KMS-11 (cell line): ENCODE measurements around the gene ADAMTS14.

ENCODE experiments used
- H2AFZ ChIP-seq: fragments of 200-600 bp; sonication (generic); 2 replicates; pipeline ENCODE4 v1.6.1; 2016; ENCODE audit warnings: antibody characterized with exemption, mixed run types, low read depth
- H3K27ac ChIP-seq: fragments of 200-600 bp; sonication (generic); 2 replicates; pipeline ENCODE4 v1.6.1; 2016; ENCODE audit warnings: mild to moderate bottlenecking, mixed run types
- H3K27me3 ChIP-seq: fragments of 200-600 bp; sonication (generic); 2 replicates; pipeline ENCODE4 v1.6.1; 2017; ENCODE audit warnings: mild to moderate bottlenecking, low read depth, mixed run types, moderate library complexity; ENCODE audit not compliant: insufficient read depth
- H3K36me3 ChIP-seq: fragments of 200-600 bp; sonication (generic); 2 replicates; pipeline ENCODE4 v1.6.1; 2017; ENCODE audit warnings: mild to moderate bottlenecking, mixed run types; ENCODE audit not compliant: insufficient read depth
- H3K4me1 ChIP-seq: fragments of 200-600 bp; sonication (generic); 2 replicates; pipeline ENCODE4 v1.6.1; 2016; ENCODE audit warnings: mild to moderate bottlenecking, low read depth, mixed run types; ENCODE audit not compliant: poor library complexity, severe bottlenecking
- H3K4me2 ChIP-seq: fragments of 200-600 bp; sonication (generic); 2 replicates; pipeline ENCODE4 v1.7.0; 2016; ENCODE audit warnings: mild to moderate bottlenecking, mixed run types
- H3K4me3 ChIP-seq: fragments of 200-600 bp; sonication (generic); IDR thresholded peaks from 2 replicates; pipeline ENCODE4 v1.6.1; 2017; ENCODE audit warnings: low read depth, low read length, mixed read lengths; ENCODE audit not compliant: insufficient read depth
- H3K79me2 ChIP-seq: fragments of 200-600 bp; sonication (generic); 2 replicates; pipeline ENCODE4 v1.6.1; 2016; ENCODE audit warnings: low read depth, mixed run types; ENCODE audit not compliant: insufficient read depth
- H3K9ac ChIP-seq: fragments of 200-600 bp; sonication (generic); 2 replicates; pipeline ENCODE4 v1.6.1; 2016; ENCODE audit warnings: mild to moderate bottlenecking, mixed run types
- H4K20me1 ChIP-seq: fragments of 200-600 bp; sonication (generic); 2 replicates; pipeline ENCODE4 v1.6.1; 2016; ENCODE audit warnings: mild to moderate bottlenecking, mixed run types; ENCODE audit not compliant: insufficient read depth
- TF ChIP-seq, protein P1 (sequence below): fragments of 200-600 bp; sonication (generic); conservative IDR thresholded peaks from 2 replicates; pipeline ENCODE4 v1.6.1; 2017; ENCODE audit warnings: low read depth, mild to moderate bottlenecking, antibody characterized with exemption, low read length, moderate library complexity, mixed read lengths

The ADAMTS14 gene

GRCh38 chr10:70688828-70689227 lies 16.5 kb downstream of the ADAMTS14 start:
- Histone ChIP-seq H3K27me3 (no peaks in the 10 kb centered on the region), H3K36me3 (no peaks in the 10 kb centered on the region), H4K20me1 (no peaks in the 10 kb centered on the region), H3K27ac (no peak overlapping the region), H3K9ac (no peak overlapping the region), H3K79me2 (no peaks in the 10 kb centered on the region), H3K4me3 (no peak overlapping the region), H3K4me2 (no peak overlapping the region), H3K4me1 (no peaks in the 10 kb centered on the region), H2AFZ (no peak overlapping the region)
- TF ChIP-seq, protein P1, sequence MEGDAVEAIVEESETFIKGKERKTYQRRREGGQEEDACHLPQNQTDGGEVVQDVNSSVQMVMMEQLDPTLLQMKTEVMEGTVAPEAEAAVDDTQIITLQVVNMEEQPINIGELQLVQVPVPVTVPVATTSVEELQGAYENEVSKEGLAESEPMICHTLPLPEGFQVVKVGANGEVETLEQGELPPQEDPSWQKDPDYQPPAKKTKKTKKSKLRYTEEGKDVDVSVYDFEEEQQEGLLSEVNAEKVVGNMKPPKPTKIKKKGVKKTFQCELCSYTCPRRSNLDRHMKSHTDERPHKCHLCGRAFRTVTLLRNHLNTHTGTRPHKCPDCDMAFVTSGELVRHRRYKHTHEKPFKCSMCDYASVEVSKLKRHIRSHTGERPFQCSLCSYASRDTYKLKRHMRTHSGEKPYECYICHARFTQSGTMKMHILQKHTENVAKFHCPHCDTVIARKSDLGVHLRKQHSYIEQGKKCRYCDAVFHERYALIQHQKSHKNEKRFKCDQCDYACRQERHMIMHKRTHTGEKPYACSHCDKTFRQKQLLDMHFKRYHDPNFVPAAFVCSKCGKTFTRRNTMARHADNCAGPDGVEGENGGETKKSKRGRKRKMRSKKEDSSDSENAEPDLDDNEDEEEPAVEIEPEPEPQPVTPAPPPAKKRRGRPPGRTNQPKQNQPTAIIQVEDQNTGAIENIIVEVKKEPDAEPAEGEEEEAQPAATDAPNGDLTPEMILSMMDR = no peak

- H3K79me2 ChIP-seq = no peaks in the 10 kb centered on the region
Measured at GRCh38 chr10:70689661-70690060, 17.4 kb downstream of the ADAMTS14 start.

DNA sequence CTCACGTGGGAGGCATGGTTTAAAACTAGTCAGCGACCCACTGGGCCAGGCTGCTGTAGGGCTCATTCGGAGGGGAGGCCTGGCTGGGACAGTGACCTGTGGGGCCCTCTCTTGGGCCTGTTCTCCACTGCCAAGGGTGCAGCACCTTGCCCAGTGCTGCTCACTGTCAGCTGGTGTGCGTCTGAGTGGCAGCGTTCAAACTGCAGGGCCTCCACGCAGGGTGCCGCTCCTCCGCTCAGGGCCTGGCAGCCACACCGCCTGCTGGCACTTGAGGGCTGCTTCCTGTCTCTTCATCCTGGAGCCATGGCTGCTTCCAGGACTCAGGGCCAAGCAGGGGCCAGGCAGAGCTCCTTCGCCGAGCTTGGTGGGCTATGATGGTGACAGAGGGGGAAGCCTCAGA lies 18.3 kb downstream of the ADAMTS14 start:
- H4K20me1 ChIP-seq = no peaks in the 10 kb centered on the region
- TF ChIP-seq, protein P1 = no peak
- 0 out of 2 replicates have a peak, but pooled peaks cover 3% of the 10 kb centered on the region for H3K27me3 ChIP-seq
- H3K27ac ChIP-seq = no peak overlapping the region
- H3K79me2 ChIP-seq = no peaks in the 10 kb centered on the region
- H2AFZ ChIP-seq = no peak overlapping the region
- no peaks in the 10 kb centered on the region for H3K36me3 ChIP-seq
- H3K9ac ChIP-seq = no peak overlapping the region
- H3K4me3 ChIP-seq = no peak overlapping the region
- H3K4me1 ChIP-seq = no peaks in the 10 kb centered on the region
- H3K4me2 ChIP-seq = no peak overlapping the region

More at GRCh38 chr10:70689661-70690060, 17.4 kb downstream of the ADAMTS14 start:
- H4K20me1 ChIP-seq = no peaks in the 10 kb centered on the region
- H3K36me3 ChIP-seq = no peaks in the 10 kb centered on the region
- H3K4me1 ChIP-seq = no peaks in the 10 kb centered on the region
- no peak overlapping the region for H3K9ac ChIP-seq
- no peak overlapping the region for H3K4me3 ChIP-seq
- H3K27me3 ChIP-seq = 0 out of 2 replicates have a peak, but pooled peaks cover 3% of the 10 kb centered on the region
- H2AFZ ChIP-seq = no peak overlapping the region
- no peak overlapping the region for H3K27ac ChIP-seq
- no peak overlapping the region for H3K4me2 ChIP-seq
- TF ChIP-seq, protein P1 = no peak

GRCh38 chr10:70691611-70692010 lies 19.3 kb downstream of the ADAMTS14 start:
- TF ChIP-seq, protein P1 = no peak

More at GRCh38 chr10:70691611-70692010, 19.3 kb downstream of the ADAMTS14 start:
- Histone ChIP-seq H3K27ac (no peak overlapping the region), H4K20me1 (no peaks in the 10 kb centered on the region), H3K4me1 (no peaks in the 10 kb centered on the region), H3K27me3 (0 out of 2 replicates have a peak, but pooled peaks cover 3% of the 10 kb centered on the region), H3K4me2 (no peak overlapping the region), H3K9ac (no peak overlapping the region), H3K79me2 (no peaks in the 10 kb centered on the region), H3K36me3 (no peaks in the 10 kb centered on the region), H2AFZ (no peak overlapping the region), H3K4me3 (no peak overlapping the region)
